ES-I3 (cell line): ENCODE results near the gene NECAP2.

Source experiments
- H3K36me3 ChIP-seq: 2 replicates; pipeline ENCODE4 v1.6.1; 2013; ENCODE audit warnings: mild to moderate bottlenecking, low read length, control low read depth, moderate library complexity; ENCODE audit not compliant: insufficient read depth
- H3K4me1 ChIP-seq: 2 replicates; pipeline ENCODE4 v1.6.1; 2013; ENCODE audit warnings: mild to moderate bottlenecking, control low read depth, low read length; ENCODE audit not compliant: insufficient read depth
- H3K9ac ChIP-seq: 2 replicates; pipeline ENCODE4 v1.6.1; 2013; ENCODE audit warnings: low read depth, mild to moderate bottlenecking, low read length, moderate library complexity
- H3K9me3 ChIP-seq: 2 replicates; pipeline ENCODE4 v1.6.1; 2013; ENCODE audit warnings: mild to moderate bottlenecking, low read length, moderate library complexity; ENCODE audit not compliant: control insufficient read depth, insufficient read depth

NECAP2 gene

DNA sequence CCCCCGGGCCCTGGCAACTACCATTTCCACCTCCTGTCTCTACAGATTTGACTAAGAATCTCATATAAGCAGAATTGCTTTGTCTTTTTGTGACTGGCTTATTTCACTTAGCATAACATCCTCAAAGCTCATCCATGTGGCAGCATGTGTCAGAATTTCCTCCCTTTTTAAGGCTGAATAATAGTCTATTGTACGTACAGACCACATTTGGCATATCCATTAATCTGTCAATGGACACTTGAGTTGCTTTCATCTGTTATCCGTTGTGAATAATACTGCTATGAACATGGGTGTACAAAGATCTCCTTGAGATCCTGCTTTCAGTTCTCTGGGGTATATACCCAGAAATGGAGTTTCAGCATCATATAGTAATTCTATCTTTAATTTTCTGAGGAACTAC lies 27.3 kb upstream of the NECAP2 start:
- Histone ChIP-seq H3K36me3 (no peaks in the 10 kb centered on the region), H3K9ac (no peak overlapping the region), H3K4me1 (no peaks in the 10 kb centered on the region), H3K9me3 (no peaks in the 10 kb centered on the region)

- no peaks in the 10 kb centered on the region for H3K4me1 ChIP-seq
- H3K9ac ChIP-seq: no peak overlapping the region
- no peaks in the 10 kb centered on the region for H3K36me3 ChIP-seq
- H3K9me3 ChIP-seq: no peaks in the 10 kb centered on the region
These were observed 21.6 kb upstream of the NECAP2 start for GRCh38 chr1:16418823-16419425.

DNA sequence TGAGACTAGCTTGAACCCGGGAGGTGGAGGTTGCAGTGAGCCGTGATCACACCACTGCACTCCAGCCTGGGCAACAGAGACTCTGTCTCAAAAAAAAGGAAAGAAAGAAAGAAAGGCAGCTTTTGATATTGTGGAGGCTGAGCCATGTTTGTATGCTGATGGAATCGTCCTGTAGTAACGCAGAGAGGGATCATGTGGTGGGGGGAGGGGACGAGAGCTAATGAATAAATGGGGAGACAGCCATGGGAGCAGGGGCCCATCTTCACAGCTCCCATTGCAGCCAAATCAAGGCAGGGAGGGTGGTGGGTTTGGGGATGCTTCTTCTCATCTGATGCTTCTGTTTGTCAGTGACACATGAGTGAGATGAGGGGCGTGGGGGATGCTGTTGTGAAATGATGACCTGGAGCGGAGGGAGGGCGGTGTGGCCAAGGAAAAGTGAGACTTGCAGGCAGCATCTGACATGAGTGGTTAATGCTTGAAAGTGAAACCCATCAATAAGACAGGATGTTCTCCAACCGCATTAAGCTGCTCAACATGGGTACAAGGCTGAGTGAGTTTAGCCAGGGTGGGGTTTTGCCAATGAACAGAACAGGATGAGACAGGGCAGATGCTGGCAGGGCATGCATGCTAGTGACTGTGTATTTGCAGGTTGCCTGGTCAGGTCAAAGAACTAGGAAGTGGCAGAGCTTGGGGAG lies 20.0 kb upstream of the NECAP2 start:
- no peaks in the 10 kb centered on the region for H3K36me3 ChIP-seq
- H3K9me3 ChIP-seq: no peaks in the 10 kb centered on the region
- no peak overlapping the region for H3K9ac ChIP-seq
- no peaks in the 10 kb centered on the region for H3K4me1 ChIP-seq

DNA sequence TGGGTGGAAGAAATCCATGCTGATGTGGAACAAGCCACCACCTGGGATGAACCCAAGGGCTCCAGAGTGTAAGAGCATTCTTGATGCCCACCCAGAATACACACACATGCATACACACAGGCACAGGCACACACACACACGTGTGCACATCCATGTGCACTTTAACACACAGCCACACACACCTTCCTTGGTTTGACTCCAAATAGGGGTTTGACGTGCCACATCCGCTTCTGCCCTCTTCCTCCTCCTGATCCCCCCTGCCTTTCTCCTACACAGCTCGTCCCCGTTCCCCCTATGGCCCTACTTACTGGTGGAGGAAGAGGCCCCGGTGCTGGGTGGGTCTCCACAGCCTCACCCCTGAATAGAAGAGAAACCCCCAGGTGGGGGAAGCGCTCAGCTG lies 19.3 kb upstream of the NECAP2 start:
- H3K4me1 ChIP-seq: no peaks in the 10 kb centered on the region
- H3K9ac ChIP-seq: no peak overlapping the region
- no peaks in the 10 kb centered on the region for H3K36me3 ChIP-seq
- H3K9me3 ChIP-seq: no peaks in the 10 kb centered on the region

- no peaks in the 10 kb centered on the region for H3K4me1 ChIP-seq
- H3K9ac ChIP-seq: no peak overlapping the region
- no peaks in the 10 kb centered on the region for H3K36me3 ChIP-seq
- H3K9me3 ChIP-seq: no peaks in the 10 kb centered on the region
These were observed 18.5 kb upstream of the NECAP2 start for GRCh38 chr1:16422041-16422440.

DNA sequence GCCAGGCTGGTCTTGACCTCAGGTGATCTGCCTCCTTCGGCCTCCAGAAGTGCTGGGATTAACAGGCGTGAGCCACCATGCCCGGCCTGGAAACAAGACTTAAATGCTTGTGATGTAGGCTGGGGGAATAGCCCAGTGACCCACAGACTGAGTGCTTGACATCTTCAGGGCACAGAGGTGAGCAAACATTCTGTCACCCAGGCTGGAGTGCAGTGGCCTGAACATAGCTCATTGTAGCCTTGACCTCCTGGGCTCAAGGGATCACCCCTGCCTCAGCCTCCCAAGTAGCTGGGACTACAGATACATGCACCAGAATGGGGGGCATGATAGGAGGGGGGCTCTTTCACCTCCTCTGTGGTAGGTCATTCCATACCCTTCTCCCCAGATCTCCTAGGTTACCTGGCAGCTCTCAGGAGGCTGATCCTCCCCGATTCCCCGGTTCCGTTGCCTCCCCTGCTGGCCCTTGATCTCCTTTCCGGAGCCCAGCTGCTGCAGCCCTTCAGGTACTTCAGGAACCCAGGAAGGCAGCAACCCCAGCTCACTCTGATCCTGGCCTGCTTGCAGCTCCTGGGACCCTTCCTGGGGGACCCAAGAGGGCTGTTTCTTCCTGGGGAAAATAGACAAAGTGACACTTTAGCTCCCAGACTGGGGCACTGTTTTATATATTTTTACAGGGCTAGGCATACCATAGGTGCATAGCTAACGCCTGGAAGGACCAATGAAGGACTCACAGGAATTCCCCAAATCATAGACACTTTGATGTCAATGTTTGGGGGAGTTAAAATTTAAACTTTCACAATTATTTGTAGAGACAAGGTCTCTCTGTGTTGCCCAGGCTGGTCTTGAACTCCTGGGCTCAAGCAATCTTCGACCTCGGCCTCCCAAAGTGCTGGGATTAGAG lies 15.1 kb upstream of the NECAP2 start:
- no peak overlapping the region for H3K9ac ChIP-seq
- no peaks in the 10 kb centered on the region for H3K9me3 ChIP-seq
- H3K4me1 ChIP-seq: no peaks in the 10 kb centered on the region

GRCh38 chr1:16430606-16431005 lies 9.9 kb upstream of the NECAP2 start:
- Histone ChIP-seq H3K36me3 (no peaks in the 10 kb centered on the region), H3K9me3 (no peaks in the 10 kb centered on the region), H3K9ac (peak overlapping the region; percentile 26; the same call in 1 of the 2 replicates), H3K4me1 (peaks cover 5% of the 10 kb centered on the region; the same call in 1 of the 2 replicates)

More for the DNA sequence above, 15.1 kb upstream of the NECAP2 start:
- H3K36me3 ChIP-seq: no peaks in the 10 kb centered on the region

- no peaks in the 10 kb centered on the region for H3K36me3 ChIP-seq
These were observed 7.5 kb upstream of the NECAP2 start for GRCh38 chr1:16433030-16433429.

DNA sequence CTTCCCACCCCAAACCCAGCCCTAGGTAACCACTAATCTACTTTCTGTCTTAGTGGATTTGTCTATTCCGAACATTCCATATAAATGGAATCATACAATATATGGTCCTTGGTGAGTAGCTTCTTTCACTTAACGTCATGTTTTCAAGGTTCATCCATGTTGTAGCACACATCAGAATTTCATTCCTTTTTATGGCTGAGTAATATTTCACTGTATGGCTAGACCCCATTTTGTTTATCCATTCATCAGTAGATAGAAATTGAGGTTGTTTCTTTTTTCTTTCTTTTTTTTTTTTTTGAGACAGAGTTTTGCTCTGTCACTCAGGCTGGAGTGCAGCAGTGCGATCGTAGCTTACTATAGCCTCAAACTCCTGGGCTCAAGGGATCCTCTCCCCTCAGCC lies 6.5 kb upstream of the NECAP2 start:
- H3K9ac ChIP-seq: no peak overlapping the region
- no peaks in the 10 kb centered on the region for H3K9me3 ChIP-seq
- H3K4me1 ChIP-seq: peaks cover 5% of the 10 kb centered on the region; the same call in 1 of the 2 replicates
- H3K36me3 ChIP-seq: no peaks in the 10 kb centered on the region

More at GRCh38 chr1:16433030-16433429, 7.5 kb upstream of the NECAP2 start:
- Histone ChIP-seq H3K9ac (no peak overlapping the region), H3K9me3 (no peaks in the 10 kb centered on the region), H3K4me1 (peaks cover 5% of the 10 kb centered on the region; the same call in 1 of the 2 replicates)

- H3K9ac ChIP-seq: no peak overlapping the region
- no peaks in the 10 kb centered on the region for H3K9me3 ChIP-seq
- H3K4me1 ChIP-seq: peaks cover 5% of the 10 kb centered on the region; the same call in 1 of the 2 replicates
- H3K36me3 ChIP-seq: no peaks in the 10 kb centered on the region
These were observed 6.0 kb upstream of the NECAP2 start for GRCh38 chr1:16434501-16434900.

- Histone ChIP-seq H3K9ac (no peak within 1 kb of the TSS), H3K9me3 (no peaks in the 10 kb centered on the region), H3K4me1 (no peaks in the 10 kb centered on the region), H3K36me3 (no peaks in the 10 kb centered on the region)
These were observed 3.5 kb upstream of the NECAP2 start, which contains the start of gene SPATA21 for GRCh38 chr1:16436946-16437474. Gene SPATA21, minus strand, starts transcription at chr1:16437424. Its CDS starts 6,053 bp downstream, at chr1:16431371.

DNA sequence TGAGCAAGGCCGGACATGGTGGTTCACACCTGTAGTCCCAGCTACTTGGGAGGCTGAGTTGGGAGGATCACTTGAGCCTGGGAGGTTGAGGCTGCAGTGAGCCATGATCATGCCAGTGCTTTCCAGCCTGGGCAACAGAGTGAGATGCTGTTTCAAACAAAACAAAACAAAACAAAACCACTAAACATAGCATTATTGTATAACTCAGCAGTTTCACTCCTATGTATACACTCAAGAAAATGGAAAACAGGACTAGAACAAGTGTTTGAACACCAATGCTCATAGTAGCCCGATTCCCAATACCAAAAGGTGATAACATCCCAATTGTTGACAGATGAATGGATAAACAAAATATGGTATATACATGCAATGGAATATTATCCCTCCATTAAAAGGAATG lies 2.0 kb upstream of the NECAP2 start:
- H3K9ac ChIP-seq: no peak overlapping the region
- no peaks in the 10 kb centered on the region for H3K4me1 ChIP-seq
- H3K36me3 ChIP-seq: no peaks in the 10 kb centered on the region
- H3K9me3 ChIP-seq: no peaks in the 10 kb centered on the region

DNA sequence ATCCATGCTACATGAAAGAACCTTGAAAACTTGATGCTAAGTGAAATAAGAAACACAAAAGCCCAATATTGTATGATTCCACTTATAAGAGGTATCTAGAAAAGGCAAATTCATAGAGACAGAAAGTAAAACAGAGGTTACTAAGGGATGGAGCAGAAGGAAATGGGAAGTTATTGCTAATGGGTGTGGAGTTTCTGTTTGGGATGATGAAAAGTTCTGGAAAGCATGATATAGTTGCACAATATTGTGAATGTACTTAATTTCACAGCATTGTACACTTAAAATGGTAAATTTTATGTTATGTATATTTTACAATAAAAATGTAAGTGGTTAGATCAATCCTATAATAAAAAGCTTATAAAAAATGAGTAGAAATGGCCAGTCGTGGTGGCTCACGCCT lies 1.6 kb upstream of the NECAP2 start:
- H3K4me1 ChIP-seq: no peaks in the 10 kb centered on the region
- no peaks in the 10 kb centered on the region for H3K9me3 ChIP-seq
- H3K9ac ChIP-seq: no peak overlapping the region
- H3K36me3 ChIP-seq: no peaks in the 10 kb centered on the region

- Histone ChIP-seq H3K36me3 (no peaks in the 10 kb centered on the region), H3K4me1 (no peaks in the 10 kb centered on the region), H3K9ac (peak overlapping the region; percentile 98), H3K9me3 (no peaks in the 10 kb centered on the region)
These were observed 424 bp upstream of the NECAP2 start for GRCh38 chr1:16440131-16440469.
